Measurements from ENCODE around the gene SAFB.

- TF ChIP-seq CTCF (conservative IDR thresholded peaks at IDR 0.05; ENCODE audit: low read depth, low read length), result no peak
- no peak for TF ChIP-seq EZH2 (IDR thresholded peaks at IDR 0.05; ENCODE audit: borderline replicate concordance, low read depth, low read length, poor library complexity, severe bottlenecking)
These were observed 51.8 kb downstream of the SAFB start for GRCh38 chr19:5674714-5675113.

All from A673 (cell line).